GM19463 (cell line): ENCODE data around the gene FAM83F.
"Not testable (repeated sequence)": the region's sequence is repeated elsewhere in the genome, so short reads cannot be mapped to it uniquely, and the experiment has no call there.

Experiments used
- ATAC-seq: cut with Tn5 transposase; IDR thresholded peaks from one replicate; pipeline ENCODE4 v1.9.1; 2021; ENCODE audit warnings: mild to moderate bottlenecking, moderate library complexity; ENCODE audit not compliant: unreplicated experiment

FAM83F gene

GRCh38 chr22:39992894-39993293 is 1.9 kb upstream of the FAM83F start:
- not testable (repeated sequence) for ATAC-seq

GRCh38 chr22:39994041-39994565 is 651 bp upstream of the FAM83F start:
- ATAC-seq: no peak

GRCh38 chr22:39995393-39996252 is 869 bp downstream of the FAM83F start:
- ATAC-seq: no peak

- ATAC-seq: no peak
Measured at GRCh38 chr22:39996732-39997131, 2.0 kb downstream of the FAM83F start.

GRCh38 chr22:39997421-39997820 is 2.7 kb downstream of the FAM83F start:
- ATAC-seq: no peak

- ATAC-seq: no peak
Measured at GRCh38 chr22:39997939-39998726, 3.4 kb downstream of the FAM83F start.

- no peak for ATAC-seq
Measured at GRCh38 chr22:39999144-39999757, 4.5 kb downstream of the FAM83F start.

GRCh38 chr22:40000171-40000570 is 5.4 kb downstream of the FAM83F start:
- no peak for ATAC-seq

GRCh38 chr22:40001106-40001505 is 6.4 kb downstream of the FAM83F start:
- ATAC-seq: no peak

- no peak for ATAC-seq
Measured at GRCh38 chr22:40001800-40002577, 7.2 kb downstream of the FAM83F start.

- ATAC-seq: no peak
Measured at GRCh38 chr22:40002935-40003715, 8.4 kb downstream of the FAM83F start.

- no peak for ATAC-seq
Measured at GRCh38 chr22:40004836-40005235, 10.1 kb downstream of the FAM83F start.

- no peak for ATAC-seq
Measured at GRCh38 chr22:40006641-40007040, 11.9 kb downstream of the FAM83F start.

GRCh38 chr22:40007853-40008710 is 13.3 kb downstream of the FAM83F start:
- ATAC-seq: no peak

- no peak for ATAC-seq
Measured at GRCh38 chr22:40008726-40009291, 14.1 kb downstream of the FAM83F start.

- no peak for ATAC-seq
Measured at GRCh38 chr22:40009292-40009774, 14.6 kb downstream of the FAM83F start.

GRCh38 chr22:40009951-40010671 is 15.4 kb downstream of the FAM83F start:
- ATAC-seq: no peak

GRCh38 chr22:40010746-40011145 is 16.0 kb downstream of the FAM83F start:
- ATAC-seq: no peak
